Measurements from ENCODE around the gene MINDY4. TPM values are rescaled to one million over a fixed set of nuclear protein-coding genes. Genes with fewer than 3 reads are reported as not detected.

Gene MINDY4
- total RNA-seq, 2 experiments from 2014 or later = 0.36 to 0.60 TPM

DNA sequence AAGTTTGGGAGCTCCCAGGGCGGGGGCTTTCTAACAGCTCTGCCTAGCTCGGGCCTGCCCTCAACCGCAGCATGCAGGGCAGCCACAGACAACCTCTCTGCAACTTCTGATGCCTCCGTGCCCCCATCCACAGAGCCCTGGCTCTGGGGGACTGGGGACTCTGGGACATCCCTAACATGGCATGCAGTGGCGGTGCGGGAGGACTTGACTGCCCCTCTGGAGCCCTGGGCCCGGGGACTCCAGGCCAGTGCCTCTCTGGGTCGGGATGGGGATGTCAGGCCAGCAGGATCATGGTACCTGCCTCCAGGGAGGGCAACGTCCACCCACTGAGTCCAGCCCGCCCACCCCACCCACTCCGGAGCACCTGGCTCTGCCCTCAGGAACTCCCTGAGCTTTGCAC lies 139.9 kb downstream of the MINDY4 start:
- intact Hi-C loops (cut with DNase I, micrococcal nuclease) = no loop called here
- no peaks in the 10 kb centered on the region for H3K9me3 ChIP-seq (ENCODE audit: control insufficient read depth in 1 of 2, insufficient read depth in 1 of 2, low read length in 2 of 2)
- Mint-ChIP-seq H3K4me3 (no peak overlapping the region), H3K27ac (no peak overlapping the region), H3K27me3 (no peaks in the 10 kb centered on the region), H3K9me3 (no peaks in the 10 kb centered on the region), H3K36me3 (ENCODE audit: low read depth) (no peaks in the 10 kb centered on the region), H3K4me1 (ENCODE audit: low read depth) (no peaks in the 10 kb centered on the region)
- H3K4me1 ChIP-seq (ENCODE audit: insufficient read depth, low read length) = no peaks in the 10 kb centered on the region
- H3K4me3 ChIP-seq (ENCODE audit: low read length) = no peak overlapping the region
- no peak for DNase-seq
- POLR2A ChIA-PET = no interaction called here
- no peak overlapping the region for H3K27ac ChIP-seq (ENCODE audit: low read depth in 1 of 2, low read length in 2 of 2)
- H3K27me3 ChIP-seq (ENCODE audit: control insufficient read depth in 1 of 2, insufficient read depth in 2 of 2, low read length in 2 of 2) = no peaks in the 10 kb centered on the region
- H3K36me3 ChIP-seq (ENCODE audit: insufficient read depth, low read length) = no peaks in the 10 kb centered on the region
- CTCF ChIA-PET = no interaction called here
- TF ChIP-seq, protein P1, sequence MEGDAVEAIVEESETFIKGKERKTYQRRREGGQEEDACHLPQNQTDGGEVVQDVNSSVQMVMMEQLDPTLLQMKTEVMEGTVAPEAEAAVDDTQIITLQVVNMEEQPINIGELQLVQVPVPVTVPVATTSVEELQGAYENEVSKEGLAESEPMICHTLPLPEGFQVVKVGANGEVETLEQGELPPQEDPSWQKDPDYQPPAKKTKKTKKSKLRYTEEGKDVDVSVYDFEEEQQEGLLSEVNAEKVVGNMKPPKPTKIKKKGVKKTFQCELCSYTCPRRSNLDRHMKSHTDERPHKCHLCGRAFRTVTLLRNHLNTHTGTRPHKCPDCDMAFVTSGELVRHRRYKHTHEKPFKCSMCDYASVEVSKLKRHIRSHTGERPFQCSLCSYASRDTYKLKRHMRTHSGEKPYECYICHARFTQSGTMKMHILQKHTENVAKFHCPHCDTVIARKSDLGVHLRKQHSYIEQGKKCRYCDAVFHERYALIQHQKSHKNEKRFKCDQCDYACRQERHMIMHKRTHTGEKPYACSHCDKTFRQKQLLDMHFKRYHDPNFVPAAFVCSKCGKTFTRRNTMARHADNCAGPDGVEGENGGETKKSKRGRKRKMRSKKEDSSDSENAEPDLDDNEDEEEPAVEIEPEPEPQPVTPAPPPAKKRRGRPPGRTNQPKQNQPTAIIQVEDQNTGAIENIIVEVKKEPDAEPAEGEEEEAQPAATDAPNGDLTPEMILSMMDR (IDR thresholded peaks at IDR 0.05) = no peak
- ATAC-seq (ENCODE audit: poor library complexity) = no peak

DNA sequence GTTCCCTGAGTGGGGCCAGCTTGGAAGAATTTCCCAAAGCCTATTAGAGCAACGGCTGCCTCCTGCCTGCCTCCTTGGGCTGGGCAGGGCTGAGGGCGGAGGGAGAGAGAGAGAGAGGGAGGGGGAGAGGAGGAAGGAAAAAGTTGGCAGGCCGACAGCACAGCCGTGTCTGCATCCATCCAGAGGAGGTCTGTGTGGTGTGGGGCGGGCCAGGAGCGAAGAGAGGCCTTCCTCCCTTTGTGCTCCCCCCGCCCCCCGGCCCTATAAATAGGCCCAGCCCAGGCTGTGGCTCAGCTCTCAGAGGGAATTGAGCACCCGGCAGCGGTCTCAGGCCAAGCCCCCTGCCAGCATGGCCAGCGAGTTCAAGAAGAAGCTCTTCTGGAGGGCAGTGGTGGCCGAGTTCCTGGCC lies 140.3 kb downstream of the MINDY4 start, which contains the start of gene AQP1:
Gene AQP1 (plus strand): TSS at position 293 of the 409 bp plus-strand sequence. CDS start 57 bp downstream, at position 350.
- no peak for DNase-seq
- no peaks in the 10 kb centered on the region for H3K27me3 Mint-ChIP-seq
- no peaks in the 10 kb centered on the region for H3K36me3 Mint-ChIP-seq (ENCODE audit: low read depth)
- no peak within 1 kb of the TSS for H3K27ac ChIP-seq (ENCODE audit: low read depth in 1 of 2, low read length in 2 of 2)
- TF ChIP-seq, protein P1 (IDR thresholded peaks at IDR 0.05) = no peak
- H3K4me1 Mint-ChIP-seq (ENCODE audit: low read depth) = no peaks in the 10 kb centered on the region
- H3K27me3 ChIP-seq (ENCODE audit: control insufficient read depth in 1 of 2, insufficient read depth in 2 of 2, low read length in 2 of 2) = no peaks in the 10 kb centered on the region
- no peak within 1 kb of the TSS for H3K4me3 Mint-ChIP-seq
- no peak within 1 kb of the TSS for H3K4me3 ChIP-seq (ENCODE audit: low read length)
- no peaks in the 10 kb centered on the region for H3K9me3 ChIP-seq (ENCODE audit: control insufficient read depth in 1 of 2, insufficient read depth in 1 of 2, low read length in 2 of 2)
- ChIA-PET CTCF (no interaction called here), POLR2A (no interaction called here)
- no peaks in the 10 kb centered on the region for H3K36me3 ChIP-seq (ENCODE audit: insufficient read depth, low read length)
- no peak for ATAC-seq (ENCODE audit: poor library complexity)
- no peak within 1 kb of the TSS for H3K27ac Mint-ChIP-seq
- intact Hi-C loops (cut with DNase I, micrococcal nuclease) = no loop called here
- no peaks in the 10 kb centered on the region for H3K4me1 ChIP-seq (ENCODE audit: insufficient read depth, low read length)
- H3K9me3 Mint-ChIP-seq = no peaks in the 10 kb centered on the region

DNA sequence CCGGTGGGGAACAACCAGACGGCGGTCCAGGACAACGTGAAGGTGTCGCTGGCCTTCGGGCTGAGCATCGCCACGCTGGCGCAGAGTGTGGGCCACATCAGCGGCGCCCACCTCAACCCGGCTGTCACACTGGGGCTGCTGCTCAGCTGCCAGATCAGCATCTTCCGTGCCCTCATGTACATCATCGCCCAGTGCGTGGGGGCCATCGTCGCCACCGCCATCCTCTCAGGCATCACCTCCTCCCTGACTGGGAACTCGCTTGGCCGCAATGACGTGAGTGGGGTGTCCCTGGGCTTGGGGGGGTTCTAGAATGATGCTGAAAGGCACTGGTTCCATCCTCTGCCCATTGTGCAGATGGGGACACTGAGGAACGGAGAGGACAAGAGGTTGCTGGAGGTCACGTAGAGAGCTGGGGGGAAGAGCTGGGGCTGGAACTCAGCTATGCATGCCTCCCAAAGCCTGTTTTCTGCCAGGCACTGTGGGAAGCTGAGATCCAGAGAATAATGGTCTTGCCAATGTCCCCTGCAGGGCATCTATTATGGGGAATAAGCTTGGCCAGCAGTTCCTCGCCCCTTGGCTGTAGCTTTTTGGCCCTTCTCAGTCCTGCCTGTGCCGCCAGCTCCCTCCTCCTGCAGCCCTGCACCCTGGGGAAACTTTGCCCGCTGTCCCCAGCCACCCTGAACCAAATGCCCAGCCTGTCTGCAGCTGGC lies 141.0 kb downstream of the MINDY4 start:
- Mint-ChIP-seq H3K4me1 (ENCODE audit: low read depth) (no peaks in the 10 kb centered on the region), H3K36me3 (ENCODE audit: low read depth) (no peaks in the 10 kb centered on the region), H3K4me3 (no peak overlapping the region), H3K9me3 (no peaks in the 10 kb centered on the region), H3K27me3 (no peaks in the 10 kb centered on the region), H3K27ac (no peak overlapping the region)
- Histone ChIP-seq H3K36me3 (ENCODE audit: insufficient read depth, low read length) (no peaks in the 10 kb centered on the region), H3K4me3 (ENCODE audit: low read length) (no peak overlapping the region), H3K4me1 (ENCODE audit: insufficient read depth, low read length) (no peaks in the 10 kb centered on the region), H3K27me3 (ENCODE audit: control insufficient read depth in 1 of 2, insufficient read depth in 2 of 2, low read length in 2 of 2) (no peaks in the 10 kb centered on the region), H3K27ac (ENCODE audit: low read depth in 1 of 2, low read length in 2 of 2) (no peak overlapping the region), H3K9me3 (ENCODE audit: control insufficient read depth in 1 of 2, insufficient read depth in 1 of 2, low read length in 2 of 2) (no peaks in the 10 kb centered on the region)
- ATAC-seq (ENCODE audit: poor library complexity) (no peak), DNase-seq (no peak)
- POLR2A ChIA-PET = no interaction called here
- CTCF ChIA-PET = no interaction called here
- TF ChIP-seq, protein P1 (IDR thresholded peaks at IDR 0.05) = no peak
- intact Hi-C loops (cut with DNase I, micrococcal nuclease) = no loop called here

Data from CD4-positive, alpha-beta T cell (primary cell).